Central memory CD8-positive, alpha-beta T cell (primary cell): ENCODE measurements around the gene MROH9.

Source experiments
- ATAC-seq: fragments of 150-1000 bp; cut with Tn5 transposase; replicated peaks from 2 replicates; pipeline ENCODE4 v1.10.0; 2022; ENCODE audit warnings: mild to moderate bottlenecking, moderate FRiP score, moderate number of reproducible peaks; ENCODE audit not compliant: poor library complexity, severe bottlenecking; ENCODE audit errors: extremely low read depth
- DNase-seq, 2 donors: peaks; one replicate each; pipeline ENCODE4 v3.0.0; 2021; ENCODE audit warnings: low spot score in 2 of 2
- H3K27ac Mint-ChIP-seq: one replicate; pipeline ENCODE4 v1.8.0; 2022; ENCODE audit warnings: low read depth, mild to moderate bottlenecking, moderate library complexity, mixed read lengths
- H3K27me3 Mint-ChIP-seq: one replicate; pipeline ENCODE4 v1.8.0; 2022; ENCODE audit warnings: mixed read lengths
- H3K36me3 Mint-ChIP-seq: one replicate; pipeline ENCODE4 v1.8.0; 2022; ENCODE audit warnings: mild to moderate bottlenecking, moderate library complexity, mixed read lengths; ENCODE audit not compliant: insufficient read depth
- H3K4me1 Mint-ChIP-seq: one replicate; pipeline ENCODE4 v1.8.0; 2022; ENCODE audit warnings: mixed read lengths
- H3K4me3 Mint-ChIP-seq: one replicate; pipeline ENCODE4 v1.8.0; 2022; ENCODE audit warnings: mild to moderate bottlenecking, moderate library complexity, mixed read lengths
- H3K9me3 Mint-ChIP-seq: one replicate; pipeline ENCODE4 v1.8.0; 2022; ENCODE audit warnings: mixed read lengths

MROH9 gene

GRCh38 chr1:170986901-170987300 lies 51.6 kb downstream of the MROH9 start:
- Mint-ChIP-seq H3K27me3 (no peaks in the 10 kb centered on the region), H3K4me3 (no peak overlapping the region), H3K36me3 (no peaks in the 10 kb centered on the region), H3K9me3 (no peaks in the 10 kb centered on the region), H3K4me1 (no peaks in the 10 kb centered on the region), H3K27ac (no peak overlapping the region)
- no peak for ATAC-seq
- no peak for DNase-seq

- Mint-ChIP-seq H3K27ac (no peak overlapping the region), H3K36me3 (no peaks in the 10 kb centered on the region), H3K4me1 (no peaks in the 10 kb centered on the region), H3K9me3 (no peaks in the 10 kb centered on the region), H3K4me3 (no peak overlapping the region), H3K27me3 (no peaks in the 10 kb centered on the region)
- no peak for ATAC-seq
- DNase-seq, result no peak
These were observed 52.1 kb downstream of the MROH9 start for GRCh38 chr1:170987424-170987823.

GRCh38 chr1:170993151-170993550 lies 57.8 kb downstream of the MROH9 start:
- DNase-seq (no peak), ATAC-seq (no peak)
- Mint-ChIP-seq H3K4me3 (no peak overlapping the region), H3K4me1 (no peaks in the 10 kb centered on the region), H3K27ac (no peak overlapping the region), H3K27me3 (peaks cover 19% of the 10 kb centered on the region), H3K36me3 (no peaks in the 10 kb centered on the region), H3K9me3 (no peaks in the 10 kb centered on the region)

GRCh38 chr1:170993717-170994116 lies 58.4 kb downstream of the MROH9 start:
- Mint-ChIP-seq H3K27me3 (peaks cover 20% of the 10 kb centered on the region), H3K4me1 (no peaks in the 10 kb centered on the region), H3K9me3 (no peaks in the 10 kb centered on the region), H3K36me3 (no peaks in the 10 kb centered on the region), H3K27ac (no peak overlapping the region), H3K4me3 (no peak overlapping the region)
- no peak for ATAC-seq
- DNase-seq, result no peak

GRCh38 chr1:171014880-171015279 lies 79.5 kb downstream of the MROH9 start:
- no peak for DNase-seq
- ATAC-seq, result no peak
- no peak overlapping the region for H3K27ac Mint-ChIP-seq
- no peaks in the 10 kb centered on the region for H3K4me1 Mint-ChIP-seq
- no peaks in the 10 kb centered on the region for H3K9me3 Mint-ChIP-seq
- H3K36me3 Mint-ChIP-seq, result no peaks in the 10 kb centered on the region
- no peaks in the 10 kb centered on the region for H3K27me3 Mint-ChIP-seq
- no peak overlapping the region for H3K4me3 Mint-ChIP-seq

GRCh38 chr1:171017426-171017825 lies 82.1 kb downstream of the MROH9 start:
- no peak overlapping the region for H3K4me3 Mint-ChIP-seq
- H3K27me3 Mint-ChIP-seq, result no peaks in the 10 kb centered on the region
- H3K9me3 Mint-ChIP-seq, result no peaks in the 10 kb centered on the region
- DNase-seq (no peak), ATAC-seq (no peak)
- no peaks in the 10 kb centered on the region for H3K4me1 Mint-ChIP-seq
- no peak overlapping the region for H3K27ac Mint-ChIP-seq
- no peaks in the 10 kb centered on the region for H3K36me3 Mint-ChIP-seq

- ATAC-seq (no peak), DNase-seq (no peak)
- H3K27me3 Mint-ChIP-seq, result no peaks in the 10 kb centered on the region
- H3K4me3 Mint-ChIP-seq, result no peak overlapping the region
- no peaks in the 10 kb centered on the region for H3K36me3 Mint-ChIP-seq
- no peaks in the 10 kb centered on the region for H3K9me3 Mint-ChIP-seq
- no peaks in the 10 kb centered on the region for H3K4me1 Mint-ChIP-seq
- no peak overlapping the region for H3K27ac Mint-ChIP-seq
These were observed 84.6 kb downstream of the MROH9 start for GRCh38 chr1:171019971-171020370.

- H3K4me3 Mint-ChIP-seq, result no peak overlapping the region
- DNase-seq (no peak), ATAC-seq (no peak)
- H3K4me1 Mint-ChIP-seq, result no peaks in the 10 kb centered on the region
- H3K27me3 Mint-ChIP-seq, result peaks cover 46% of the 10 kb centered on the region
- peaks cover 3% of the 10 kb centered on the region for H3K36me3 Mint-ChIP-seq
- H3K27ac Mint-ChIP-seq, result no peak overlapping the region
- no peaks in the 10 kb centered on the region for H3K9me3 Mint-ChIP-seq
These were observed 97.7 kb downstream of the MROH9 start for GRCh38 chr1:171032822-171033702.

GRCh38 chr1:171037626-171038025 lies 102.3 kb downstream of the MROH9 start:
- Mint-ChIP-seq H3K27ac (no peak overlapping the region), H3K4me3 (no peak overlapping the region), H3K9me3 (peaks cover 8% of the 10 kb centered on the region), H3K36me3 (peaks cover 1% of the 10 kb centered on the region), H3K27me3 (peaks cover 13% of the 10 kb centered on the region), H3K4me1 (no peaks in the 10 kb centered on the region)
- ATAC-seq, result no peak
- no peak for DNase-seq

- ATAC-seq, result no peak
- Mint-ChIP-seq H3K4me1 (no peaks in the 10 kb centered on the region), H3K27me3 (peaks cover 8% of the 10 kb centered on the region), H3K4me3 (no peak overlapping the region), H3K27ac (no peak overlapping the region), H3K36me3 (peaks cover 1% of the 10 kb centered on the region), H3K9me3 (peaks cover 12% of the 10 kb centered on the region)
- DNase-seq, result no peak
These were observed 103.0 kb downstream of the MROH9 start for GRCh38 chr1:171038284-171038683.

GRCh38 chr1:171048014-171048413 lies 112.7 kb downstream of the MROH9 start:
- H3K4me3 Mint-ChIP-seq, result no peak overlapping the region
- no peaks in the 10 kb centered on the region for H3K36me3 Mint-ChIP-seq
- no peaks in the 10 kb centered on the region for H3K4me1 Mint-ChIP-seq
- no peak overlapping the region for H3K27ac Mint-ChIP-seq
- DNase-seq (no peak), ATAC-seq (no peak)
- H3K9me3 Mint-ChIP-seq, result peaks cover 31% of the 10 kb centered on the region
- H3K27me3 Mint-ChIP-seq, result peaks cover 32% of the 10 kb centered on the region

- peaks cover 23% of the 10 kb centered on the region for H3K9me3 Mint-ChIP-seq
- no peaks in the 10 kb centered on the region for H3K4me1 Mint-ChIP-seq
- H3K27ac Mint-ChIP-seq, result no peak overlapping the region
- H3K36me3 Mint-ChIP-seq, result no peaks in the 10 kb centered on the region
- H3K4me3 Mint-ChIP-seq, result no peak overlapping the region
- no peak for DNase-seq
- no peak for ATAC-seq
- peaks cover 36% of the 10 kb centered on the region for H3K27me3 Mint-ChIP-seq
These were observed 117.6 kb downstream of the MROH9 start for GRCh38 chr1:171052977-171053376.

- peaks cover 20% of the 10 kb centered on the region for H3K9me3 Mint-ChIP-seq
- peaks cover 16% of the 10 kb centered on the region for H3K27me3 Mint-ChIP-seq
- H3K4me3 Mint-ChIP-seq, result no peak overlapping the region
- DNase-seq (no peak), ATAC-seq (no peak)
- no peak overlapping the region for H3K27ac Mint-ChIP-seq
- no peaks in the 10 kb centered on the region for H3K4me1 Mint-ChIP-seq
- H3K36me3 Mint-ChIP-seq, result no peaks in the 10 kb centered on the region
These were observed 120.8 kb downstream of the MROH9 start for GRCh38 chr1:171055966-171056643.
